ENCODE measurements around the gene BANP.
"Not testable (repeated sequence)": the region's sequence is repeated elsewhere in the genome, so short reads cannot be mapped to it uniquely, and the experiment has no call there.

- TF ChIP-seq, protein P1, sequence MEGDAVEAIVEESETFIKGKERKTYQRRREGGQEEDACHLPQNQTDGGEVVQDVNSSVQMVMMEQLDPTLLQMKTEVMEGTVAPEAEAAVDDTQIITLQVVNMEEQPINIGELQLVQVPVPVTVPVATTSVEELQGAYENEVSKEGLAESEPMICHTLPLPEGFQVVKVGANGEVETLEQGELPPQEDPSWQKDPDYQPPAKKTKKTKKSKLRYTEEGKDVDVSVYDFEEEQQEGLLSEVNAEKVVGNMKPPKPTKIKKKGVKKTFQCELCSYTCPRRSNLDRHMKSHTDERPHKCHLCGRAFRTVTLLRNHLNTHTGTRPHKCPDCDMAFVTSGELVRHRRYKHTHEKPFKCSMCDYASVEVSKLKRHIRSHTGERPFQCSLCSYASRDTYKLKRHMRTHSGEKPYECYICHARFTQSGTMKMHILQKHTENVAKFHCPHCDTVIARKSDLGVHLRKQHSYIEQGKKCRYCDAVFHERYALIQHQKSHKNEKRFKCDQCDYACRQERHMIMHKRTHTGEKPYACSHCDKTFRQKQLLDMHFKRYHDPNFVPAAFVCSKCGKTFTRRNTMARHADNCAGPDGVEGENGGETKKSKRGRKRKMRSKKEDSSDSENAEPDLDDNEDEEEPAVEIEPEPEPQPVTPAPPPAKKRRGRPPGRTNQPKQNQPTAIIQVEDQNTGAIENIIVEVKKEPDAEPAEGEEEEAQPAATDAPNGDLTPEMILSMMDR (conservative IDR thresholded peaks at IDR 0.05; ENCODE audit: low read length) = not testable (repeated sequence)
- TF ChIP-seq EZH2phosphoT487 (IDR thresholded peaks at IDR 0.05; ENCODE audit: borderline replicate concordance, low read depth, low read length) = not testable (repeated sequence)
These were observed 167.9 kb downstream of the BANP start for GRCh38 chr16:88118852-88119741.
